Placental epithelial cell (primary cell): ENCODE data around the gene PDCD11. TPM values are rescaled to one million over a fixed set of nuclear protein-coding genes. Genes with fewer than 3 reads are reported as not detected.

Experiments used
- total RNA-seq: library from RNA; depleted of rRNA; stranded (reverse); fragments of >200 nt; gene quantifications from 2 replicates; pipeline ENCODE4 v1.2.3, GENCODE V29; 2012

The PDCD11 gene
- total RNA-seq: 23.6 and 29.6 TPM in 2 replicates

GRCh38 chr10:103396067-103396788, at the start of gene PDCD11, which contains the start of gene ATP5MK:
PDCD11 (plus strand) TSS chr10:103396626; CDS start chr10:103398427, 1,801 bp downstream.
ATP5MK (minus strand) TSS chr10:103396475; CDS start chr10:103392457, 4,018 bp downstream.

GRCh38 chr10:103350517-103351260, 45.7 kb upstream of the PDCD11 start, which contains the start of gene PCGF6:
PCGF6 (minus strand) TSS chr10:103351140; CDS start chr10:103351066, 74 bp downstream.

GRCh38 chr10:103367782-103368518, 28.5 kb upstream of the PDCD11 start, which contains the start of gene TAF5:
TAF5 (plus strand) TSS chr10:103367976; CDS start chr10:103367990, 14 bp downstream.

GRCh38 chr10:103451831-103452505, 55.5 kb downstream of the PDCD11 start, which contains the start of gene CALHM2:
CALHM2 (minus strand) TSS chr10:103452370; CDS start chr10:103449941, 2,429 bp downstream.

GRCh38 chr10:103458720-103459119, 62.3 kb downstream of the PDCD11 start, which contains the start of gene CALHM1:
CALHM1 (minus strand) TSS chr10:103458900; CDS start chr10:103458751, 149 bp downstream.

GRCh38 chr10:103479135-103479534, 82.7 kb downstream of the PDCD11 start, which contains the start of gene CALHM3:
CALHM3 (minus strand) TSS chr10:103479240; CDS start chr10:103479032, 208 bp downstream.

GRCh38 chr10:103493362-103493915, 97.0 kb downstream of the PDCD11 start, which contains the start of gene NEURL1:
NEURL1 (plus strand) TSS chr10:103493705; CDS start chr10:103494388, 683 bp downstream.

Other genes with a start within 250 kb of the PDCD11 start
- gene NT5C2, start 203.4 kb upstream of the PDCD11 start, total RNA-seq: 53.8 and 63.2 TPM in 2 replicates
- not detected in 2 replicates for gene RPEL1, start 150.7 kb upstream of the PDCD11 start, total RNA-seq
- gene INA, start 119.5 kb upstream of the PDCD11 start, total RNA-seq: 3.5 and 6.2 TPM in 2 replicates
- gene PCGF6, start 45.5 kb upstream of the PDCD11 start, total RNA-seq: 6.0 and 9.8 TPM in 2 replicates
- gene TAF5, start 28.6 kb upstream of the PDCD11 start, total RNA-seq: 2.3 and 3.9 TPM in 2 replicates
- 145 and 240 TPM in 2 replicates for gene ATP5MK, start 151 bp upstream of the PDCD11 start, total RNA-seq
- gene CALHM2, start 55.7 kb downstream of the PDCD11 start, total RNA-seq: 23.7 and 25.1 TPM in 2 replicates
- gene CALHM1, start 62.3 kb downstream of the PDCD11 start, total RNA-seq: not detected in 2 replicates
- 0.22 and 0.39 TPM in 2 replicates for gene CALHM3, start 82.6 kb downstream of the PDCD11 start, total RNA-seq
- 5.5 and 10.0 TPM in 2 replicates for gene NEURL1, start 97.1 kb downstream of the PDCD11 start, total RNA-seq